Smooth muscle cell (in vitro differentiated cells): Measurements from ENCODE around the gene POLD2. TPM values are rescaled to one million over a fixed set of nuclear protein-coding genes. Genes with fewer than 3 reads are reported as not detected.

ENCODE experiments used
- DNase-seq: peaks from one replicate; lab custom pipeline; 2025; ENCODE audit not compliant: unreplicated experiment; lab: John Stamatoyannopoulos, UW
- H2AFZ ChIP-seq: fragments of 200-600 bp; sonication (generic); 2 replicates; pipeline ENCODE4 v1.6.0; 2016; ENCODE audit warnings: antibody characterized with exemption, low read depth, mild to moderate bottlenecking
- H3F3A ChIP-seq: fragments of 200-600 bp; sonication (generic); 2 replicates; pipeline ENCODE4 v1.6.0; 2017; ENCODE audit warnings: antibody characterized with exemption, low read depth
- H3K27ac ChIP-seq: fragments of 200-600 bp; sonication (generic); 2 replicates; pipeline ENCODE4 v1.5.1; 2016; ENCODE audit warnings: low read depth, mild to moderate bottlenecking
- H3K27me3 ChIP-seq: fragments of 200-600 bp; sonication (generic); 2 replicates; pipeline ENCODE4 v1.6.1; 2016; ENCODE audit warnings: low read depth, mild to moderate bottlenecking
- H3K36me3 ChIP-seq: fragments of 200-600 bp; sonication (generic); 2 replicates; pipeline ENCODE4 v1.5.1; 2016; ENCODE audit warnings: low read depth
- H3K4me1 ChIP-seq: fragments of 200-600 bp; sonication (generic); 2 replicates; pipeline ENCODE4 v1.5.1; 2016; ENCODE audit warnings: low read depth
- H3K4me2 ChIP-seq: fragments of 200-600 bp; sonication (generic); 2 replicates; pipeline ENCODE4 v1.6.0; 2016; ENCODE audit warnings: mild to moderate bottlenecking
- H3K4me3 ChIP-seq: fragments of 200-600 bp; sonication (generic); 2 replicates; pipeline ENCODE4 v1.5.1; 2016; ENCODE audit warnings: mild to moderate bottlenecking
- H3K79me2 ChIP-seq: fragments of 200-600 bp; sonication (generic); 2 replicates; pipeline ENCODE4 v1.6.0; 2016; ENCODE audit warnings: low read depth, mild to moderate bottlenecking
- H3K9ac ChIP-seq: fragments of 200-600 bp; sonication (generic); 2 replicates; pipeline ENCODE4 v1.6.0; 2016; ENCODE audit warnings: low read depth
- H3K9me3 ChIP-seq: fragments of 200-600 bp; sonication (generic); replicated peaks from 2 replicates; pipeline ENCODE4 v1.5.1; 2016; ENCODE audit warnings: low read depth
- H4K20me1 ChIP-seq: fragments of 200-600 bp; sonication (generic); 2 replicates; pipeline ENCODE4 v1.6.0; 2016; ENCODE audit warnings: low read depth
- WGBS: methylation state at CpG from one replicate; pipeline ENCODE4 v1.1.7; 2016; ENCODE audit warnings: low lambda C conversion rate; 5-methylcytosine and 5-hydroxymethylcytosine counted together
- polyA plus RNA-seq: library from polyadenylated mRNA; unstranded; fragments of >200 nt; fragmentation: Nextera tagmentation; extraction: Ambion mirVana; gene quantifications from 2 replicates; pipeline ENCODE4 v1.2.1, GENCODE V29; 2016
- total RNA-seq: library from RNA; depleted of rRNA; stranded (reverse); fragments of >200 nt; gene quantifications from 2 replicates; pipeline ENCODE4 v1.2.3, GENCODE V29; 2014
- TF ChIP-seq, protein P1 (sequence below): fragments of 200-600 bp; sonication (generic); IDR thresholded peaks from 2 replicates; pipeline ENCODE4 v1.5.1; 2017; ENCODE audit warnings: borderline replicate concordance, mild to moderate bottlenecking, antibody characterized with exemption; ENCODE audit not compliant: insufficient read depth, poor library complexity, severe bottlenecking

POLD2 gene
- total and polyA plus RNA-seq, 2 experiments from 2014 or later: 45.5 to 151 TPM

DNA sequence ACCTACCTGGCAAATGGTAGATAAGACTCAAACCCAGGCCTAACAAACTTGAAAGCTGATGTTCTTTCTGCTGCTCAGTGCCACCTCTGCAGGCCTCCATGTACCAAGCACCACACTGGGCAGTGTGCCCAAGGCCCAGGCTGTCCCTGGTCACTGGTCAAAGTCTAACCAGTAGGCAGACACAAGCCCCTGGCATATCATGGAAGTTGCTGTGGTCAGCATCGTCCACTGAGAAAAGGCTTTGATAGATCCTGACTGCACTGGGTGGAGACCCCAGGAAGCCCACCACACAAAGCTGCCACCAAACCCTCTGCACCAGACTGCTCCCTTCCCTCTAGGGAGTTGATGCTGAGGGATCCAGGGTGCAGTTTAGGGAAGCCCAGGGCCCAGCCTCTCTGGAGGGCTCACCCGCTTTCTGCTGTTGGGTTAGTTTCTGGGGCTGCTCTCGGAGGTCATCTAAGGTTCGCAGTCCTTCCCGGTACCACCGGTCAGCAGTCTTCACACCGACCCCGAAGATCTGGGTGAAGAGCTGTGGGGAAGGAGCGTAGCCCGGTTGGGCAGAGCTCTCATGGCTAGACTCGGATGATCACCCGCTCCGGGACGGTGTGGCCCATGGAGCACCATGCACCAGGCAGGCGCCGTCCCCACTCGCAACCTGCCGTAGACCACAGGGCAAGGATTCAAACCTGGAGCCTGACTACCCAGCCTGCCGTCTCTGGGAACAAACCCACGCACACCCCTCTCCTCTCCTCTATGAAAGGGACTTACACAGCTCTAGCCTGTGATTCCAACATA is 47.0 kb downstream of the POLD2 start:
- H3K36me3 ChIP-seq: no peaks in the 10 kb centered on the region
- no peak overlapping the region for H3K4me3 ChIP-seq
- no peak overlapping the region for H3K27ac ChIP-seq
- H3F3A ChIP-seq: no peaks in the 10 kb centered on the region
- no peaks in the 10 kb centered on the region for H3K27me3 ChIP-seq
- no peaks in the 10 kb centered on the region for H4K20me1 ChIP-seq
- H2AFZ ChIP-seq: no peak overlapping the region
- H3K9me3 ChIP-seq: no peaks in the 10 kb centered on the region
- TF ChIP-seq, protein P1, sequence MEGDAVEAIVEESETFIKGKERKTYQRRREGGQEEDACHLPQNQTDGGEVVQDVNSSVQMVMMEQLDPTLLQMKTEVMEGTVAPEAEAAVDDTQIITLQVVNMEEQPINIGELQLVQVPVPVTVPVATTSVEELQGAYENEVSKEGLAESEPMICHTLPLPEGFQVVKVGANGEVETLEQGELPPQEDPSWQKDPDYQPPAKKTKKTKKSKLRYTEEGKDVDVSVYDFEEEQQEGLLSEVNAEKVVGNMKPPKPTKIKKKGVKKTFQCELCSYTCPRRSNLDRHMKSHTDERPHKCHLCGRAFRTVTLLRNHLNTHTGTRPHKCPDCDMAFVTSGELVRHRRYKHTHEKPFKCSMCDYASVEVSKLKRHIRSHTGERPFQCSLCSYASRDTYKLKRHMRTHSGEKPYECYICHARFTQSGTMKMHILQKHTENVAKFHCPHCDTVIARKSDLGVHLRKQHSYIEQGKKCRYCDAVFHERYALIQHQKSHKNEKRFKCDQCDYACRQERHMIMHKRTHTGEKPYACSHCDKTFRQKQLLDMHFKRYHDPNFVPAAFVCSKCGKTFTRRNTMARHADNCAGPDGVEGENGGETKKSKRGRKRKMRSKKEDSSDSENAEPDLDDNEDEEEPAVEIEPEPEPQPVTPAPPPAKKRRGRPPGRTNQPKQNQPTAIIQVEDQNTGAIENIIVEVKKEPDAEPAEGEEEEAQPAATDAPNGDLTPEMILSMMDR: no peak
- WGBS: 96% methylated on average over 20 of the region's 20 CpGs
- H3K4me1 ChIP-seq: peaks cover 3% of the 10 kb centered on the region
- DNase-seq: no peak
- no peak overlapping the region for H3K9ac ChIP-seq
- H3K4me2 ChIP-seq: no peak overlapping the region
- peaks cover 2% of the 10 kb centered on the region for H3K79me2 ChIP-seq

DNA sequence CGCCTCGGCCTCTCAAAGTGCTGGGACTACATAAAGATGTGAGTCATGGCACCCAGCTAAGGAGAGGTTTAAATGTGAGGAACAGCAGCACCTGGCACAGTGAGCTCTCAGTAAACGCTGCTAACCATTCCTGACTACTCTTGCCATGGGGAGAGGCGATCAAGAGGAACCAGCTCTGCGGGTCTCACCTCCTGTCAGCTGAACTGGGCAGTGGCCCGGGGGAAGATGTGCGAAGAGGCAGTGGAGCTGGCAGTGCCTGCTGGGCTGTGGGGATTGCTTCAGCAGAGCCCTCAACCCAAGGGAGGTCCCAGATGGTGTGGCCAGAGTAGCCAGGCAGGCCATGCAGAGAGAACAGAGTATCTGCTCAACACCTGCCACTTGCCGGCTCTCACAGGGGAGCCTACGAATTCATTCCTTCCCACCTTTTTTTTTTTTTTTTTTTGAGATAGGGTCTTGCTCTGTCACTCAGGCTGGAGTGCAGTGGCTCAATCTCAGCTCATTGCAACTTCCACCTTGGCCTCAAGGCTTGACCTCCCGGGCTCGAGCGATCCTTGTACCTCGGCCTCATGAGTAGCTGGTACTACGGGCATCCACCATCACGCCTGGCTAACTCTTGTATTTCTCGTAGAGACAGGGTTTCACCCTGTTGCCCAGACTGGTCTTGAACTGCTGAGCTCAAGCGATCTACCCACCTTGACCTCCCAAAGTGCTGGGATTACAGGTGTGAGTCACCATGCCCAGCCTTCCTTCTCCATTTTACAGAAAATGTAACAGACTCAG is 47.9 kb downstream of the POLD2 start:
- H3K9me3 ChIP-seq: no peaks in the 10 kb centered on the region
- H3K9ac ChIP-seq: no peak overlapping the region
- no peaks in the 10 kb centered on the region for H3F3A ChIP-seq
- no peaks in the 10 kb centered on the region for H3K79me2 ChIP-seq
- WGBS: 91% methylated on average over 17 of the region's 17 CpGs
- no peak for DNase-seq
- H3K4me1 ChIP-seq: no peaks in the 10 kb centered on the region
- no peak overlapping the region for H3K4me3 ChIP-seq
- no peak overlapping the region for H2AFZ ChIP-seq
- TF ChIP-seq, protein P1: no peak
- no peak overlapping the region for H3K27ac ChIP-seq
- H4K20me1 ChIP-seq: no peaks in the 10 kb centered on the region
- no peaks in the 10 kb centered on the region for H3K27me3 ChIP-seq
- H3K36me3 ChIP-seq: no peaks in the 10 kb centered on the region
- H3K4me2 ChIP-seq: no peak overlapping the region

DNA sequence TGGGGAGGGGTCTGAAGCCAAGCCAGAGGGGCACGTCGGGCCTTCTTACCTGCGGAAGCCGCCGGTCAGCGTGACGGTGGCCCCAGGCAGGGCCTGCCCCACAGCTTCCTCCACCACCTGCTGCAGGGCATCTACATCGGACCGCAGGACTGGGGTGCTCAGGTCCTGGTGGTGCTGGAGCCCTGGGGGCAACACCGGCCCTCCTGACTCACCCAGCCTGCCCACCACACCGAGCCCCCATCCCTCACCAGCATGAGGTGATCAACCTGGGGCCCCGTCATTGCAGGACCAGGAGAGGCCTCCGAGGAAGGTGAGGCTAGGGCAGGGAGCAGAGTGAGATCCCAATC is 49.0 kb downstream of the POLD2 start:
- Histone ChIP-seq H3K4me3 (no peak overlapping the region), H3K9me3 (no peaks in the 10 kb centered on the region), H3K27me3 (no peaks in the 10 kb centered on the region), H3K36me3 (no peaks in the 10 kb centered on the region), H2AFZ (no peak overlapping the region), H3K79me2 (no peaks in the 10 kb centered on the region), H3K9ac (no peak overlapping the region), H3K4me1 (no peaks in the 10 kb centered on the region), H3K27ac (no peak overlapping the region), H3K4me2 (no peak overlapping the region), H3F3A (no peaks in the 10 kb centered on the region), H4K20me1 (no peaks in the 10 kb centered on the region)
- 92% methylated on average over 13 of the region's 13 CpGs for WGBS
- TF ChIP-seq, protein P1: no peak
- DNase-seq: no peak
